HG03558 (cell line): ENCODE data around the gene MCF2L.

Source experiments
- ATAC-seq: cut with Tn5 transposase; IDR thresholded peaks from one replicate; pipeline ENCODE4 v1.9.1; 2021; ENCODE audit warnings: moderate number of reproducible peaks; ENCODE audit not compliant: unreplicated experiment; ENCODE audit errors: extremely low read depth

The MCF2L gene

DNA sequence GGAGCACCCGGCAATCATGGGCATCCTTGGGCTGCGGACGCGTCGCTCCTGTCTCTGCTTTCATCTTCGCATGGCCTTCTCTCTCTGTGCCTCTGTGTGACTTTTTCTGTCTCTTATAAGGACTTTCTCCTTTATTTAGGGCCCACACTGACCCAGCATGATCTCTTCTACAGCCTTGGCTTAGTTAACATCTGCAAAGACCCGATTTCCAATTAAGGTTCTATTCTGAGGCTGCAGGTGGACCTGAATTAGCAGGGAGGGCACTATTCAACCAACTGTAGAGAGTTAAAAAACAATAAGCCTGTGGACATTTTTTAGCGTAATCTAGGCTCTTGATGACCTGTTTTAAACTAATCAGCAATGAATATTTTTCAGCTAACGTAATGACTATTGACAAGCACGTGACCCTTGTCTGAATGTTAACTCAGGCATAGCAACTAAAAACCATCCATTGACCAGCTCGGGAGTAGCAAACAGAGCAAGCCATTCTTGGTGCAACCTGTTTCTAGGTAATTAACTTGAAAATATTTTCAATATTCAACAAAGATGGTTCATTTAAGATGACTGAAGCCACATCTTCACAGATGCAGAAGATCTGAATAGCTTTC, 168.8 kb downstream of the MCF2L start:
- no peak for ATAC-seq

DNA sequence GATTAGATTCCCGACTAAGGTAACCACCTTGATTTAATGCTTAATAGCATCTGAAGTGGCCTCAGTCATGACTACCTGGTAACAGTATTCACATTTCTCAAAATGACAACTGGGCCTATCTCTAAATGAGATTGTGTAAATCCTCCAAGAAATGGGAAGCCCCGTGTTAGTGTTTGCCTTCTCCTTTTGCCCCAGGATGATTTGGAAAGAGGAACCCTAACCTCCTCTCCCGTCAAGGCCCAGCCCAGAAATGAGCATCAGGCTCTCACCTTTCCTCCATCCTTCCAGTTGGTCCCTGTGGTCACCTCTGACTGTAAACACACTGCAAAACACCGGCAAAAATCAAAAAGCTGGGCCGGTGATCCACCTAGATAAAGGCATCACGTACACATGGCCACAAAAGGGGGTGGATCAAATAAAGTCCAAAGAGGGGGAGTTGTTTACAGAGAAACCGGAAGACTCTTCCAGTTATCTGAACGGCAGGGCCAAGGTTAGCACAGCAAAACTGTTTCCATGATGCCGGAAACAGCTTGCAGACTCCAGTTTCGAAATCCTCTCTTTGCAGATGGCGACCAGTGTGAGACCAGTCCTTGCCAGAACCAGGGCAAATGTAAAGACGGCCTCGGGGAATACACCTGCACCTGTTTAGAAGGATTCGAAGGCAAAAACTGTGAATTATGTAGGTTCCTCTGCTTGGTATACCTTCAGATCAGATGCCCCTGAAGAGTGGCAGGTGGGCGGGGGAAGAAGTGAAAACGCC, 170.0 kb downstream of the MCF2L start:
- ATAC-seq: no peak

DNA sequence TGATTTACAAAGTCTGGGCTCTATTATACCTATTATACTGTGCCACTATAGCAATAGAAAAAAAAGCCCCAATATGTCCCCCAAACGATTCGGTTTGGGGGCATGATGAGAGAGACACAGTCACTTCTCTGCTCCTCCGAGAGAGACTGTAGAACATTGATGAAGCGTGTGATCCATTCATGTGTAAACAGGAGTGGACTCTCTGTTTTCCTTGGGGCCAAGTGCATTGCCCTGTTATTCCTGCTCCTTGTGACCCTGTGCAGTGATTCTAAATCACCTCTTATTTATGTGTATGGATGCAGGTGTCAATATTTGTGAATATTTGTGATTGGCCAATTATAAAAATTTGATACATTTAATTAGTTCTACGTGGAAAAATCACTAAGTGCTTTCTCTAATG, 170.6 kb downstream of the MCF2L start:
- ATAC-seq: no peak

DNA sequence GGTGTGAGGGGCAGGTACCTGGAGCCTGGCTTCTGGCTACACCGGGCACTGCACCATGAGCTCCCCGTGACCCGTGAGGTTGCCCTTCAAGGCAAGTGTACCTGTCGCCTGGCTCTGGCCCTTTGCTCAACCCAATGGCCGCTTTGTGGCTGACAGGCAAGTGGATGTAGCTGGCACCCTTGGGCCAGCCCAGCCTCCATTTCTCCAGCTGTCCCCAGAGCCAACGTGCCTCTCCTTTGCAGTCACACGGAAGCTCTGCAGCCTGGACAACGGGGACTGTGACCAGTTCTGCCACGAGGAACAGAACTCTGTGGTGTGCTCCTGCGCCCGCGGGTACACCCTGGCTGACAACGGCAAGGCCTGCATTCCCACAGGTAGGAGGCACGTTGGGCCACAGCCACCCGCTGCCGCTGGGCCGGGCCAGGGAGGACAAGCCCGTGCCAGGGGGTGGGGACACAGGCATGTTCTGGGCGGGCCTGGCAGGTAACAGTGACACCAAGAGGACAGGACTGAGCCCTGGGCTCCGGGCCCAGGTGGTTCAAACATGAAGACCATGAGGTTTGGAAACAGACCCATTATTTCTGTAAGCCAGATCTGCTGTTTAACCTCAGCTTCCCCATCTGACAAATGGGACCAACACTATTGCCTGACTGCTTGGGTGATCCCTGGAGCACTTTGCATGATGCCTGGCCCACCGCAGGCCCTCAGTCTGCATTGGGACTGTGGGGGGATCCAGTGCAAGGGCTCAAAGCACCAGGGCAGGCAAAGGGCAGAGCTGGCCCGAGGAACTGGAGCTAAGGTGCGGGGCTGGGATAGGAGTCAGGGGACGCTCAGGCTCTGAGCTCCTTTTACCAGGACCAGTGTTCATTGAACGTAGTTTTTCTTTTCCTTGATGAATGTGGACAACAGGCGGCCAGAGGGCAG, 171.9 kb downstream of the MCF2L start:
- ATAC-seq: no peak

DNA sequence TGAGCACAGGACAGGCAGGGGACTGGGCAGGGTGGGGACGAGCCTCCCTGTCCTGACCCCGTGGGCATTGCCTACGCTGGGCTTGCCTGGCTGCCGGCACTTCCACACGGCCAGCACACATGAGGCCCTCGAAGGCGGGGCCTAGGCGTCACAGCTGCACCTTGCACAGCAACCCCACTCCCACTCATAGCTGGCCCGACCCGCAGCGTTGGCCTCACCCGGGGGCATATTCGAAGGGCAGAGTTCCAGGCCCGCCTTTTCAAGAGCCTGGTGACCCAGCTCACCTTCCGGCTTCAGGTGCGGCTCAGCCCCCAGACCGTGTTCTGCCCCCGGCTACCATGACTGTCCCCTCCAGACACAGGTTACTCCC, 172.6 kb downstream of the MCF2L start:
- no peak for ATAC-seq

DNA sequence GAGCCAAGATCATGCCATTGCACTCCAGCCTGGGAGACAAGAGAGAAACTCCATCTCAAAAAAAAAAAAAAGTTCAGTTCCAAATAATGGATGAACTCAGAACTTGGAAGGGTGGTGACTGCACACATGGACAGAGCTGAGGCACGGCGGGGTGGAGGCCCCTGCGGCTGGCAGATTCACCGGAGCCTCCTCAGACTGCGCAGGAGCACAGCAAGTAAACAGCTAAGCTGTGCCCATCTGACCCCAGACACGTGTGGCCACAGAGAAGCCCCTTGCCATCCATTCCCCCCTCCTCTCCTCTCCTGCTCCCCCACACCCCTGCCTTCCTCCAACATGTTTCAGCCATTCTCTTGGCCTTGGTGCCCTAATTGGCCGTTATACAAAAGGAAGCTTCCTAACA, 173.9 kb downstream of the MCF2L start:
- no peak for ATAC-seq

DNA sequence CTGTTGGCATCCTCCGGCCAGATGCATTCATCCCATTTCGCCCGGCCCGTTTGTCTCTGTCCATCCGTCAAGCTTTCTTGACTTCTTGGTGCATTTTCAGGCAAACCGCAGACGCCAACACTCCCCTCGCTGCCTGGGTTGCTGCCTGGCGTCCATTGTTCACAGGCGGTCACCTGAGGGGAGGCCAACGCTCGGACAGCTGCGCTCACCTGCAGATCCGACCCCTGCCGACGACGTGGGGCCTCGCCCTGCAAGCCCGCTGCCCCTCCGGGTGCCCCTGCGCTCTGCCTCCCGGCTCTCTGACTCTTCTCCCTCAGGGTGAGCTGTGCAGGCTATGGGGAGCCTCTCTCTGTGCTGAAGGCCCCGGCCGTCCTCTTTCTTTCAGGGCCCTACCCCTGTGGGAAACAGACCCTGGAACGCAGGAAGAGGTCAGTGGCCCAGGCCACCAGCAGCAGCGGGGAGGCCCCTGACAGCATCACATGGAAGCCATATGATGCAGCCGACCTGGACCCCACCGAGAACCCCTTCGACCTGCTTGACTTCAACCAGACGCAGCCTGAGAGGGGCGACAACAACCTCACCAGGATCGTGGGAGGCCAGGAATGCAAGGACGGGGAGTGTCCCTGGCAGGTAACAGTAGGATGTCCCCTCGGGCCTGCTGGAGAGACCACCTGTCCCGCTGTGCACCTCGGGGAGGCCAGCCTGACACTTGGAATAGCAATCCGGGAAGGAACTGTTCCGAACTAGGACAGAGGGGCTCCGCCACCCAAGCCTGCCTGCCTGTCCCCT, 174.6 kb downstream of the MCF2L start:
- no peak for ATAC-seq

DNA sequence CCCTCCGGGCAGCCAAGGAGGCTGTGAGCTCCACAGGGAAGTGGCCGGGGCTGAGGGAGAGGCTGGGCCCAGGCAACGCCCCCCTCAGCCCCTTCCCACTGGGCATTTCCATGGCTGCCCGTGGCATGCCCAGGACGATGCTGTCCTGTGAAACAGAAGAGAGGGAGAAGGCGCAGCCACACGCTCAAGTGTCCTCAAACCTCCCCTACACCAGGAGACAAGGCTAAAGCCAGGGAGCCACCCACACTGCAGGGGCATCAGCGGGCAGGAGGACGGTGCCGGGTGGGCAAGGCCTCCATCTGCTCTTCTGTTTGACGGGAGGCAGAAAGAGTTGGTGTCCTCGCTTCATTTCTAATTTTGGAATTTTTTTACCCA, 175.2 kb downstream of the MCF2L start:
- no peak for ATAC-seq

DNA sequence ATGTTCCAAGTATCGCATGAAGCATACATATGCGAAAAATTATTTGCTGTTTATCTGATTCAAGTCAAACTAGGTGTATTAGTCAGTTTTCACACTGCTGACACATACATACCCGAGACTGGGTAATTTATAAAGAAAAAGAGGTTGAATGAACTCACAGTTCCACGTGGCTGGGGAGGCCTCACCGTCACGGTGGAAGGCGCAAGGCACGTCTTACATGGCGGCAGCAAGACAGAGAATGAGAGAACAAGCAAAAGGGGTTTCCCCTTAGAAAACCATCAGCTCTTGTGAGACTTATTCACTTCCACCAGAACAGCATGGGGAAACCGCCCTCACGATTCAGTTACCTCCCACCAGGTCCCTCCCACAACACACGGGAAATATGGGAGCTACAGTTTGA, 176.5 kb downstream of the MCF2L start:
- no peak for ATAC-seq

DNA sequence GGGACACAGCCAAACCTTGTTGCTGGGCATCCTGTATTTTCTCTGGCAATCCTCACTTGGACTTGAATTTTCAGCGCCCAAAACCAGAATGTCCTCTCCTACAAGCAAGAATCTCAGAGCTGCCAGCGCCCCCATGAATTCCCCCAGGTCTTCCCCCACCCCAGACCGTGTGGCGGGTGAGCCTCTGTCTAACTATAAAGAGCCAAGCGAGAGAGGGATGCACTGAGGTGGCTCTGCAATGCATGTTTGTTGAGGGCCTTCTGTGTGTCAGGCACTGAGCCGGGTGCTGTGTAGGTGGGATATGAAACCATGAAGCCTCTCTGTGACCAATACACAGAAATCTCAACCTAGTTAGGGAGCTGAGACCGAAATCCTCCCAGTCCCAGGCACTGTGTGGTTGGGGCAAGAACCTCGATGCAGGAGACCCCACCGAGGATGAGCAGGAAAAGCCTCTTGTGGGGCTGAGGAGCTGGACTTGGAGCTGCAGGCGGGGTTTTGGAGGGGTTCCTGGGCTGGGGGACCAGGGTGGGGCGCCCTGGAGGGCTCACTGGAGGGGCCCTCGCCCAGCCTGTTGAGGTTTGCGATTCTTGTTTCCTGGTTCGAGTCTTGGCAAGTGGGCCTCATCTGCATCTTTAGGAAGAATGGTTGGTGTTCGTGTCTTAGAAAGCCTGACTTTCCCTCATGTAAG, 177.0 kb downstream of the MCF2L start:
- ATAC-seq: no peak

DNA sequence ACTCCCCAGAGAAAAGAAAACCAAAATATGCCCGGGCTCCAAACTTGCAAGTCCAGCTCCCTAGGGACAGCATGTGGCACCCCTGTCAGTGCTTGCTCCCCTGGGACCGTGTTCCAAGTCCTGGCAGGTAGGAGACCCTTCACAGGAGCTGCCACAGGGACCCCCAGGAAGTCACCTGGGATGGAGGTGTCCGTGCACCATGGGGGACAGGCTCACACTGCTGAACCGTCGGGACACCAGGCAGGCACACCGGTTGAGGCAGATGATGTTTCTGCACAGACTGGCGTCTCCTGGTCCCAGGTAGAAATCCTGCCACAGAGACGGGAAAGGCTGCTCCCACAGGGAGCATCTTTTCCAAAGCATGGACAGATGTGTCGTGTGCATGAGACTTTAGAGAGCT, 177.7 kb downstream of the MCF2L start:
- ATAC-seq: no peak

DNA sequence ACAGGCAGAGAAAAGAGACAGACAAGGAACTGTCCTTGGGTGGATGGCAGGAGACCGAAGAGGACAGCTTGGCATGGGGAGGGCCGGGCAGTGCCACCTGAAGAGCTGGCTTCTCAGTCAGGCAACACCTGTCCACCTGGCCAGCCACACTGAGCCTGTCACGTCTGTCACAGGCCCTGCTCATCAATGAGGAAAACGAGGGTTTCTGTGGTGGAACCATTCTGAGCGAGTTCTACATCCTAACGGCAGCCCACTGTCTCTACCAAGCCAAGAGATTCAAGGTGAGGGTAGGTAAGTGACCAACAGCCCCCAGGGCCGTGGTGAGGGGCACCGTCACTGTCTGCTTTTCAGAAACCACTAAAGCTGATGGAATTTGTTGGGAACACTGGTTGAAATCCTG, 178.2 kb downstream of the MCF2L start:
- ATAC-seq: no peak

DNA sequence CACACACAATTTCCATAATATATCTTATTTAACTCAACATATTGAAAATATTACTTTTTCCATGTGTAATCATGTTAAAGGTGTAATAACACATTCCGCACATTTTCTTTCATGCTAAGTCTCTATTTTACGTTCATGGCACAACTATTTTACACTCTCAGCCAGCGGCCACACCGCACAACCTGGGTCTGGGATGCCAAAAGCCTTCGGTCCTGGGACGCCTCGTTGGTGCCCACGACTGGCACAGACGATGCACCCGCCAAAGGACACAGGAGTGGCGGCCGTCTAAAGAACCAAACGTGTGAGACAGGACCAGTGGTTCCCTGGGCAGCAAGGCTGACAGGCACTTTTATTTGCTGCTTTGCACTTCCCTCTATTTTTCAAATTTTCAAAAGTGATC, 179.4 kb downstream of the MCF2L start:
- no peak for ATAC-seq

DNA sequence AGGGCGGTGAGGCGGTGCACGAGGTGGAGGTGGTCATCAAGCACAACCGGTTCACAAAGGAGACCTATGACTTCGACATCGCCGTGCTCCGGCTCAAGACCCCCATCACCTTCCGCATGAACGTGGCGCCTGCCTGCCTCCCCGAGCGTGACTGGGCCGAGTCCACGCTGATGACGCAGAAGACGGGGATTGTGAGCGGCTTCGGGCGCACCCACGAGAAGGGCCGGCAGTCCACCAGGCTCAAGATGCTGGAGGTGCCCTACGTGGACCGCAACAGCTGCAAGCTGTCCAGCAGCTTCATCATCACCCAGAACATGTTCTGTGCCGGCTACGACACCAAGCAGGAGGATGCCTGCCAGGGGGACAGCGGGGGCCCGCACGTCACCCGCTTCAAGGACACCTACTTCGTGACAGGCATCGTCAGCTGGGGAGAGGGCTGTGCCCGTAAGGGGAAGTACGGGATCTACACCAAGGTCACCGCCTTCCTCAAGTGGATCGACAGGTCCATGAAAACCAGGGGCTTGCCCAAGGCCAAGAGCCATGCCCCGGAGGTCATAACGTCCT, 180.0 kb downstream of the MCF2L start:
- no peak for ATAC-seq
